Fibroblast of mammary gland (primary cell): ENCODE results near the gene PIP4K2A.

ENCODE experiments used
- DNase-seq: peaks from one replicate; pipeline ENCODE4 v3.0.0-alpha.2; 2010; ENCODE audit warnings: low read depth
- H3K4me3 ChIP-seq: 2 replicates; pipeline ENCODE4 v1.5.1; 2011; ENCODE audit warnings: low read depth, mild to moderate bottlenecking, low read length, moderate library complexity; ENCODE audit not compliant: control insufficient read depth
- CTCF ChIP-seq: conservative IDR thresholded peaks from 2 replicates; pipeline ENCODE4 v1.5.1; 2011; ENCODE audit warnings: low read depth, low read length, inconsistent platforms; ENCODE audit not compliant: control insufficient read depth, insufficient read depth

The PIP4K2A gene

DNA sequence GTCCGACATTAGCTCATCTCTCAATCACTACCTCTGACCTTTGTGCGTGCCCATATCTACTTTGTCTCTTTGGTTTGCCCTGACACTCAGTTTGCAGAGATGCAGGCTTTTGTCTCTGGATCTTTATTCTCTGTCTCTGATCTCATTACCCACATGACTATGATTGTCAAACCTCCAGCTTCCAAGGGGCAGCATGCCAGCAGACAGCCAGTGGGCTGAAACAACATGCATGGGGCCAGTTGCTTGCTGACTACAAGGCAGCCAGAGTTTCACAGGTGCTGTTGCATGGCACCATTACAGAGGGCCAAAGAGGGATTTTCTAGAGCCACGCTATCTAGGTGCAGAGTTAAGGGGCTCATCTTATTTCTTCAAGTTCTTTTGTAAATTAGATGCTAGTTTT lies 222.9 kb downstream of the PIP4K2A start:
- no peak for DNase-seq
- H3K4me3 ChIP-seq = no peak overlapping the region
- TF ChIP-seq CTCF = no peak

- DNase-seq = no peak
- no peak for TF ChIP-seq CTCF
Measured at GRCh38 chr10:22489975-22490374, 224.4 kb downstream of the PIP4K2A start.

GRCh38 chr10:22489467-22489866 lies 224.9 kb downstream of the PIP4K2A start:
- peak; percentile 61 for DNase-seq
- TF ChIP-seq CTCF = no peak
- H3K4me3 ChIP-seq = no peak overlapping the region

More at GRCh38 chr10:22489975-22490374, 224.4 kb downstream of the PIP4K2A start:
- H3K4me3 ChIP-seq = no peak overlapping the region

DNA sequence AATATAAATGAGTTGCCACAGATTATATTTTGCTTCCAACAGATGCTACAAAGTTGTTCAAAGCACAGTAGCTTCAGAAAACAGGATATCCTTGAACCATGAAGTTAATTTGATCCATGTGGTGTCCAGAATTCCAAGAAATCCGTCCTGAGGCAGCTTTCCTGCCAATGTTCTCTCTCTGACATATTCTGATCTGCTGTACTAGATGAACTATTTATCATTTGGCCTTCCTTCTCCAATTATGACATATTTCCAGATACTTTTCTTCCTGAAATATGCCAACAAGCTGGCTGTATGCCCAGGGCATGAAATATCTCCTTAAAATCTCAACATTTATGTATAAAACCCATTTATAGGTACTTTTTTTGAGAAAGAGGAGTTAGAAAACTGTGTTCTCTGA lies 227.9 kb downstream of the PIP4K2A start:
- TF ChIP-seq CTCF = no peak
- no peak overlapping the region for H3K4me3 ChIP-seq
- peak; percentile 19 for DNase-seq
